ENCODE data around the gene PHC2.

PHC2 gene

GRCh38 chr1:33348676-33349080 is 82.2 kb downstream of the PHC2 start:
- peak; percentile 48 for DNase-seq

GRCh38 chr1:33348194-33348593 is 82.7 kb downstream of the PHC2 start:
- DNase-seq: no peak

GRCh38 chr1:33347650-33347992 is 83.3 kb downstream of the PHC2 start:
- DNase-seq: no peak

GRCh38 chr1:33346927-33347649 is 83.8 kb downstream of the PHC2 start:
- peak; percentile 67 for DNase-seq

- DNase-seq: peak; percentile 44
Observed at GRCh38 chr1:33346533-33346926, 84.4 kb downstream of the PHC2 start.

- no peak for DNase-seq
Observed at GRCh38 chr1:33344896-33345560, 85.9 kb downstream of the PHC2 start.

- DNase-seq: no peak
Observed at GRCh38 chr1:33343539-33343938, 87.4 kb downstream of the PHC2 start.

GRCh38 chr1:33342041-33342723 is 88.7 kb downstream of the PHC2 start:
- peak; percentile 47 for DNase-seq

- DNase-seq: no peak
Observed at GRCh38 chr1:33341190-33341589, 89.7 kb downstream of the PHC2 start.

- DNase-seq: no peak
Observed at GRCh38 chr1:33339413-33339812, 91.5 kb downstream of the PHC2 start.

GRCh38 chr1:33338440-33339211 is 92.3 kb downstream of the PHC2 start:
- DNase-seq: peak; percentile 93

- DNase-seq: no peak
Observed at GRCh38 chr1:33338048-33338439, 92.9 kb downstream of the PHC2 start.

GRCh38 chr1:33337441-33337840 is 93.5 kb downstream of the PHC2 start:
- no peak for DNase-seq

GRCh38 chr1:33336580-33336979 is 94.3 kb downstream of the PHC2 start:
- DNase-seq: no peak

GRCh38 chr1:33335020-33335419 is 95.9 kb downstream of the PHC2 start:
- DNase-seq: peak; percentile 82

- peak; percentile 87 for DNase-seq
Observed at GRCh38 chr1:33334081-33334552, 96.8 kb downstream of the PHC2 start.

GRCh38 chr1:33332881-33333280 is 98.0 kb downstream of the PHC2 start:
- no peak for DNase-seq

- no peak for DNase-seq
Observed at GRCh38 chr1:33332357-33332789, 98.5 kb downstream of the PHC2 start.

GRCh38 chr1:33331444-33332356 is 99.2 kb downstream of the PHC2 start:
- DNase-seq: no peak

- DNase-seq: no peak
Observed at GRCh38 chr1:33330906-33331305, 100.0 kb downstream of the PHC2 start.

GRCh38 chr1:33330361-33330890 is 100.5 kb downstream of the PHC2 start:
- DNase-seq: no peak

Data from suppressor macrophage treated with lipopolysaccharide for 4 hours (primary cell).